SW480 (cell line): ENCODE results near the gene PLXNA1.

Source experiments
- DNase-seq: peaks from one replicate; pipeline ENCODE4 v3.0.0-alpha.2; 2016; ENCODE audit warnings: low spot score

Gene PLXNA1

GRCh38 chr3:127002195-127003174, 19.6 kb downstream of the PLXNA1 start:
- DNase-seq = peak; percentile 88

- no peak for DNase-seq
These were observed 20.2 kb downstream of the PLXNA1 start for GRCh38 chr3:127003175-127003555.

GRCh38 chr3:127003601-127004280, 20.8 kb downstream of the PLXNA1 start:
- DNase-seq = peak; percentile 36

GRCh38 chr3:127004641-127005397, 21.9 kb downstream of the PLXNA1 start:
- DNase-seq = no peak

GRCh38 chr3:127005864-127006500, 23.1 kb downstream of the PLXNA1 start:
- no peak for DNase-seq

GRCh38 chr3:127006781-127007436, 24.0 kb downstream of the PLXNA1 start:
- no peak for DNase-seq

- DNase-seq = no peak
These were observed 25.3 kb downstream of the PLXNA1 start for GRCh38 chr3:127008236-127008635.

GRCh38 chr3:127009531-127009930, 26.6 kb downstream of the PLXNA1 start:
- no peak for DNase-seq

- peak; percentile 16 for DNase-seq
These were observed 28.5 kb downstream of the PLXNA1 start for GRCh38 chr3:127011270-127011992.

- peak; percentile 65 for DNase-seq
These were observed 29.2 kb downstream of the PLXNA1 start for GRCh38 chr3:127012091-127012490.

GRCh38 chr3:127013181-127013580, 30.3 kb downstream of the PLXNA1 start:
- no peak for DNase-seq

GRCh38 chr3:127013758-127014535, 31.0 kb downstream of the PLXNA1 start:
- no peak for DNase-seq

GRCh38 chr3:127014536-127015281, 31.8 kb downstream of the PLXNA1 start:
- DNase-seq = no peak

- no peak for DNase-seq
These were observed 32.5 kb downstream of the PLXNA1 start for GRCh38 chr3:127015282-127016042.

GRCh38 chr3:127016043-127016343, 33.1 kb downstream of the PLXNA1 start:
- no peak for DNase-seq

GRCh38 chr3:127016461-127016860, 33.5 kb downstream of the PLXNA1 start:
- DNase-seq = no peak

GRCh38 chr3:127017229-127017628, 34.3 kb downstream of the PLXNA1 start:
- no peak for DNase-seq

- no peak for DNase-seq
These were observed 34.9 kb downstream of the PLXNA1 start for GRCh38 chr3:127017781-127018180.
